Loucy (cell line): ENCODE results near the gene SUN1.

Experiments
- H2AFZ ChIP-seq: fragments of 200-600 bp; sonication (generic); 2 replicates; pipeline ENCODE4 v1.6.0; 2016; ENCODE audit warnings: antibody characterized with exemption, mild to moderate bottlenecking, low read length, moderate library complexity
- H3F3A ChIP-seq: fragments of 200-600 bp; 2 replicates; pipeline ENCODE4 v1.6.0; 2016; ENCODE audit warnings: antibody characterized with exemption, low read depth, mild to moderate bottlenecking
- H3K27me3 ChIP-seq: fragments of 200-600 bp; sonication (generic); 2 replicates; pipeline ENCODE4 v1.6.1; 2014; ENCODE audit warnings: low read length, mild to moderate bottlenecking; ENCODE audit not compliant: insufficient read depth, poor library complexity, severe bottlenecking
- H3K36me3 ChIP-seq: fragments of 200-600 bp; sonication (generic); 2 replicates; pipeline ENCODE4 v1.6.1; 2016; ENCODE audit warnings: low read length; ENCODE audit not compliant: insufficient read depth
- H3K4me1 ChIP-seq: fragments of 200-600 bp; sonication (generic); 2 replicates; pipeline ENCODE4 v1.5.1; 2014; ENCODE audit warnings: low read length, mild to moderate bottlenecking; ENCODE audit not compliant: insufficient read depth, poor library complexity, severe bottlenecking
- H3K4me2 ChIP-seq: fragments of 200-600 bp; sonication (generic); 2 replicates; pipeline ENCODE4 v1.6.0; 2014; ENCODE audit warnings: antibody characterized with exemption, low read length, low read depth, mild to moderate bottlenecking; ENCODE audit not compliant: poor library complexity, severe bottlenecking
- H3K4me3 ChIP-seq: fragments of 200-600 bp; sonication (generic); 2 replicates; pipeline ENCODE4 v1.5.1; 2014; ENCODE audit warnings: low read length, mild to moderate bottlenecking, mixed read lengths; ENCODE audit not compliant: poor library complexity, severe bottlenecking
- H3K79me2 ChIP-seq: fragments of 200-600 bp; sonication (generic); 2 replicates; pipeline ENCODE4 v1.6.1; 2014; ENCODE audit warnings: low read length; ENCODE audit not compliant: insufficient read depth
- H3K9ac ChIP-seq: fragments of 200-600 bp; sonication (generic); 2 replicates; pipeline ENCODE4 v1.6.0; 2014; ENCODE audit warnings: mild to moderate bottlenecking, low read depth, low read length, moderate library complexity; ENCODE audit not compliant: poor library complexity, severe bottlenecking
- H3K9me2 ChIP-seq: fragments of 200-600 bp; sonication (generic); replicated peaks from 2 replicates; pipeline ENCODE4 v1.6.1; 2016; ENCODE audit warnings: low read depth, low read length, mixed read lengths
- H3K9me3 ChIP-seq: fragments of 200-600 bp; sonication (generic); 2 replicates; pipeline ENCODE4 v1.6.1; 2014; ENCODE audit warnings: mild to moderate bottlenecking, antibody characterized with exemption, low read length, low read depth; ENCODE audit not compliant: insufficient read depth
- H4K20me1 ChIP-seq: fragments of 200-600 bp; sonication (generic); 2 replicates; pipeline ENCODE4 v1.6.0; 2014; ENCODE audit warnings: antibody characterized with exemption, low read length, mild to moderate bottlenecking; ENCODE audit not compliant: insufficient read depth, poor library complexity, severe bottlenecking
- CTCF ChIP-seq: fragments of 200-600 bp; sonication (generic); conservative IDR thresholded peaks from 2 replicates; pipeline ENCODE4 v1.5.1; 2014; ENCODE audit warnings: mild to moderate bottlenecking, antibody characterized with exemption, low read length
- EZH2phosphoT487 ChIP-seq: fragments of 200-600 bp; IDR thresholded peaks from 2 replicates; pipeline ENCODE4 v1.6.1; 2018; ENCODE audit warnings: antibody characterized with exemption, mild to moderate bottlenecking, moderate library complexity, borderline replicate concordance

Gene SUN1

DNA sequence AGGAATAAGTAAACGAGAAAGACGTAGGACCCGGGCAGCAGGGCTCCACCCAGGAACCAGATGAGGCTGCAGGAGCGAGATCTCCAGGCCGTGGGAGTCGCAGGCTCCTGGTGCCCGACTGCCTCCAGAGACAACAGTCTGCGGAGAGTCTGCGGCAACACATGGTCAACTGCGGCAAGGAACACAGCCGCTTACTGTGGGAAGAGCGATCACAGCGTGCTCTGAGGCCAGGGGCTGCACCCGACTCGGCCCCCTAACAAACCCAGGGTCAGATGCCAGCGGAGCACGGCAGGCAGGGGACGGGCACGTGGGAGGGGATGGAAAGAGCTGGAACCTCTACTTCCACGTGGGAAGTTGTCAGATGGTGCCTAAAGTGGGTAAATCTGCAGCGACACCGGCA is 70.7 kb downstream of the SUN1 start:
- Histone ChIP-seq H3K79me2 (no peaks in the 10 kb centered on the region), H4K20me1 (no peaks in the 10 kb centered on the region), H3K4me2 (no peak overlapping the region), H2AFZ (no peak overlapping the region), H3K4me1 (no peaks in the 10 kb centered on the region), H3K9ac (no peak overlapping the region), H3K27me3 (no peaks in the 10 kb centered on the region), H3K36me3 (no peaks in the 10 kb centered on the region), H3K9me3 (no peaks in the 10 kb centered on the region), H3K9me2 (no peaks in the 10 kb centered on the region), H3F3A (no peaks in the 10 kb centered on the region), H3K4me3 (no peak overlapping the region)
- TF ChIP-seq EZH2phosphoT487, result no peak
- no peak for TF ChIP-seq CTCF

DNA sequence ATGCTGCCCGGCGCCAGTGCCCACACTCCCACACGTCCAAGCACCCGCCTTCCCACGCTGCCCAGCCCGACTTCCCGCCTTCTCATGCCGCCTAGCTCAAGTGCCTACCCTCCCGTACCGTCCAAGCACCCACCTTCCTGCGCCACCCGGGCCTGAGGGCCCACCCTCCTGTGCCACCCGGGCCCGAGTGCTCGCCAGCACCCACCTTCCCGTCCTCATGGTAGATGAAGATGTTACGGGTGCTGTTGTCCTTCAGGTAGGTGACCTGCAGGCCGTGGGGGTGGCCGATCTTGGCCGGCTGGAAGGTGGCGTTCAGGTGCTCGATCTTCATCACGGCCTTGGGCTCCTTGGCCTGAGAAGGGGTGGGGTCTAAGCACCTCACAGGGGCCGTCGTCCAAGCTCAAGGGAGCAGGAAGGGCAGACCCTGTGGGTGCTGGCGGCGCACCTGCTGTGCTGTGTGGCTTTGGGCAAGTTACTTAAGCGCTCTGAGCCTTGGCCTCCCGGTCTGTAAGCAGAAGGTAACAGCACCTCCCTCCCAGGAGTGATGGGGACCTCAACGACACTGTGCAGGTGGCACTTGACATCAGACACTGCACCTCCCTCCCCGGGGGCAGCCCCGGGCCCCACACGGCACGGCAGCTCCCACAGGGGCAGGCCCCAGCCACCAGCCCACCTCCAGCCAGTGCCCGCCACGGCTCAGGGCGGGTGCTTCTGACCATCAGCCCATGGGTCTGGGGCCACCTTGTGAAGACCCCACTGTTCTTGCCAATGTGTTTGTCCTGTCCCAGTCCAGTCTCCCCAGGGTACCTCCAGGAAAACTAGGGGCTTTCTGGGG is 71.9 kb downstream of the SUN1 start:
- H3K36me3 ChIP-seq, result no peaks in the 10 kb centered on the region
- H2AFZ ChIP-seq, result no peak overlapping the region
- no peaks in the 10 kb centered on the region for H3K9me2 ChIP-seq
- no peaks in the 10 kb centered on the region for H3K27me3 ChIP-seq
- H3F3A ChIP-seq, result no peaks in the 10 kb centered on the region
- H3K79me2 ChIP-seq, result no peaks in the 10 kb centered on the region
- H3K4me1 ChIP-seq, result no peaks in the 10 kb centered on the region
- TF ChIP-seq EZH2phosphoT487 (no peak), CTCF (no peak)
- no peaks in the 10 kb centered on the region for H4K20me1 ChIP-seq
- H3K9ac ChIP-seq, result no peak overlapping the region
- no peak overlapping the region for H3K4me3 ChIP-seq
- H3K4me2 ChIP-seq, result no peak overlapping the region
- H3K9me3 ChIP-seq, result no peaks in the 10 kb centered on the region

GRCh38 chr7:904847-905246 is 72.6 kb downstream of the SUN1 start:
- Histone ChIP-seq H3F3A (no peaks in the 10 kb centered on the region), H3K4me3 (no peak overlapping the region), H3K4me2 (no peak overlapping the region), H3K4me1 (no peaks in the 10 kb centered on the region), H3K9me2 (no peaks in the 10 kb centered on the region), H3K79me2 (no peaks in the 10 kb centered on the region), H4K20me1 (no peaks in the 10 kb centered on the region), H3K9me3 (no peaks in the 10 kb centered on the region), H2AFZ (no peak overlapping the region), H3K9ac (no peak overlapping the region), H3K27me3 (no peaks in the 10 kb centered on the region), H3K36me3 (no peaks in the 10 kb centered on the region)
- TF ChIP-seq EZH2phosphoT487 (no peak), CTCF (no peak)
